ENCODE results near the gene VEGFA.

The VEGFA gene

DNA sequence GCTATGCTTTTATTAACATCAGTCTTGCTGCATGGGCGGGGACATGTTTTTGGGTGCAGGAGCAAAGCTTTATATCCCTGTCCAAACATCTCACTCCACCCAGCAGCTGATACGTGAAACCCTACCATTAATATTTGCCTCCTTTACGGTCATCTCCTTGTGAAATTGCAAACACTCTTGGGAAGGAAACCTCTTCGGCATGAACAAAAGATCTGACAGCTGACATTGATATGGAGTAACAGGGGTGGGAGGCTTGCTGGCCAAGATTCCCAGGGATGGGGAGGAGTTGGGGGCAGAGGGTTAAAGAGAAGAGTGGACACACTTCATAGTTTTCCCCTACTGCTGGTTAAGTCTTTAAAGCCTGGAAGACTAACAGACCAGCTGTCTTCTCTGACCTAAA is 22.2 kb upstream of the VEGFA start:
- Histone ChIP-seq H3K4me1 (ENCODE audit: control insufficient read depth, low read depth, low read length) (peaks cover 7% of the 10 kb centered on the region), H3K4me3 (ENCODE audit: low read length) (no peak overlapping the region), H3K27me3 (ENCODE audit: control insufficient read depth, insufficient read depth, low read length) (no peaks in the 10 kb centered on the region), H3K9me3 (ENCODE audit: control insufficient read depth, low read depth, low read length) (no peaks in the 10 kb centered on the region), H3K9ac (ENCODE audit: low read length) (no peak overlapping the region), H3K27ac (ENCODE audit: low read length) (no peak overlapping the region), H3K36me3 (ENCODE audit: control insufficient read depth, low read depth, low read length) (no peaks in the 10 kb centered on the region)

DNA sequence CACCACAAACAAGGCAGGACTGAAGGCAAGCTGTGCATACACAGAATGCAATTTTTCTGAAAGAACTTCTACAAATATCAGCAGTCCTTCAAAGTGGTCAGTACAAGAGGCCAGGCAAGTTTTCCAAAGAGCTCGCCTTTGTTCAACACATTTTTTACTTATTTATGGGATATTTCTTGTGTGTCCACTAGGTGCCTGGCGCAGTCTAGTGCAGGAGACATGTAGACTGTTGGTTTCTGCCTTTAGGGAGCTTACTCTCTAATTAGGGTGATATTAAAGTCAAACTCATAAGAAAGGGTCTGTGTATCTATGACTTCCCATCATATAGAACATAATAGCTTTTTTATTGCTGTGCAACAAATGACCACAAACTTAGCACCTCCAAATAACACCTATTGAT is 21.2 kb upstream of the VEGFA start:
- Histone ChIP-seq H3K4me3 (ENCODE audit: low read length) (no peak overlapping the region), H3K9me3 (ENCODE audit: control insufficient read depth, low read depth, low read length) (no peaks in the 10 kb centered on the region)

DNA sequence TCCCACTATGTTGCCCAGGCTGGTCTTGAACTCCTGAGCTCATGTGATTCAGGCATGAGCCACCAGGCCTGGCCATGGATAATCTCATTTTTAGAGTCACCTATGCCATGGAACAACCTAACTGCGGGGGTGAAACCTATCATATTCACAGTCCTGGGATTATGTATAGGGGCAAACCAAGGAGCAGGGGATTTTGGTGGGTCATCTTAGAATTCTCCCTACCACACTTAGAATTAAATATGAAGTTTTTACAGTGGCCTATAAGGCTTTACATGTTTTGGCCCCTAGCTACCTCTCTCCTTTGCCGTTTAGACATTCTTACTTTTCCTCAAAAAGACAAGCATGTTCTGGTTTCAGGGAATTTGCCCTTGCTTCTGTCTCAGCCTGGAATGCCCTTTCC is 20.6 kb upstream of the VEGFA start:
- Histone ChIP-seq H3K36me3 (ENCODE audit: control insufficient read depth, low read depth, low read length) (no peaks in the 10 kb centered on the region), H3K4me1 (ENCODE audit: control insufficient read depth, low read depth, low read length) (peaks cover 4% of the 10 kb centered on the region), H3K27ac (ENCODE audit: low read length) (no peak overlapping the region), H3K4me3 (ENCODE audit: low read length) (no peak overlapping the region), H3K9ac (ENCODE audit: low read length) (no peak overlapping the region), H3K27me3 (ENCODE audit: control insufficient read depth, insufficient read depth, low read length) (no peaks in the 10 kb centered on the region), H3K9me3 (ENCODE audit: control insufficient read depth, low read depth, low read length) (no peaks in the 10 kb centered on the region)

More for the DNA sequence above, 21.2 kb upstream of the VEGFA start:
- Histone ChIP-seq H3K36me3 (ENCODE audit: control insufficient read depth, low read depth, low read length) (no peaks in the 10 kb centered on the region), H3K27me3 (ENCODE audit: control insufficient read depth, insufficient read depth, low read length) (no peaks in the 10 kb centered on the region), H3K4me1 (ENCODE audit: control insufficient read depth, low read depth, low read length) (peaks cover 7% of the 10 kb centered on the region), H3K9ac (ENCODE audit: low read length) (no peak overlapping the region), H3K27ac (ENCODE audit: low read length) (no peak overlapping the region)

DNA sequence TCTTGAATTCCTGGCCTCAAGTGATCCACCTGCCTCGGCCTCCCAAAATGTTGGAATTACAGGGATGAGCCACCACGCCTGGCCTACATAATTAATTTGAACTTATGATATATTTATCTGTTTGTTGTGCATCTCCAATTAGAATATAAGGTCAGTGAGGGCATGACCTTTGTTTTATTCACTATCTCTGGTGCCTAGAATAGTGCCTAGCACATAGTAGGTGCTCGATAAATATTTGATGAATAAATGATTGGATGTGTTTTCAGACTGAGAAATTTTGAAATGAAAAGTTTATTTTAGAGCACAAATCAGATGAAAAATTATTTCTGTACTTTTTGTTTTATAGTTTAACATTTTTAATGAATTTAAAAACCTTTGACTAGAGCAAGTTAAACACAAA is 19.4 kb upstream of the VEGFA start:
- no peaks in the 10 kb centered on the region for H3K9me3 ChIP-seq (ENCODE audit: control insufficient read depth, low read depth, low read length)
- H3K4me3 ChIP-seq (ENCODE audit: low read length), result no peak overlapping the region
- no peaks in the 10 kb centered on the region for H3K4me1 ChIP-seq (ENCODE audit: control insufficient read depth, low read depth, low read length)
- H3K36me3 ChIP-seq (ENCODE audit: control insufficient read depth, low read depth, low read length), result no peaks in the 10 kb centered on the region
- H3K27ac ChIP-seq (ENCODE audit: low read length), result no peak overlapping the region
- no peak overlapping the region for H3K9ac ChIP-seq (ENCODE audit: low read length)
- no peaks in the 10 kb centered on the region for H3K27me3 ChIP-seq (ENCODE audit: control insufficient read depth, insufficient read depth, low read length)

DNA sequence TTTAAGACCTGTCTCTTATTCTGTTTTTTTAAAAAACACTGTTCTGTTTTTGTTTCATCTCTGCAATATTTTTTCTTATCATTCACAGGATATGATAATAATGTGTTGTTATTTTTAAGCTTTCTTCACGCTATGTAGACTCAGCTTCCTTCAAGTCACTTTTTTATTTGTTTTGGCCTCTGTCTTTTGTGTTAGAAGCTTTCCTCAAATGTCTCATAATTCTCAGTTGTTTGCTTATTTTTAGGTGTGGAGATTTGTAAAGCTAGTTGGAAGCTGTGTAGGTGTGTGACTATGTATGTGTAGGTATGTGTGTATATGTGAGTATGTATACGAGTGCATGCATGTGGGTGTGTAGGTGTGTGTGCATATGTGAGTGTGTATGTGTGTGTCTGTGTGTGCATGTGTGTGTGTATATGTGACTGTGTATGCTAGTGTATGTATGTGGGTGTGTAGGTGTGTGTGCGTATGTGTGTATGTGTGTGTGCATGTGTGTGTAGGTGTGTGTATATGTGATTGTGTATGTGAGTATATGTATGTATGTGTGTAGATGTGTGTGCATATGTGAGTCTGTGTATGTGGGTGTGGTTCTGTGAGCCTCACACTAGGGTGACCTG is 16.3 kb upstream of the VEGFA start:
- Histone ChIP-seq H3K27me3 (ENCODE audit: control insufficient read depth, insufficient read depth, low read length) (no peaks in the 10 kb centered on the region), H3K4me1 (ENCODE audit: control insufficient read depth, low read depth, low read length) (no peaks in the 10 kb centered on the region), H3K4me3 (ENCODE audit: low read length) (no peak overlapping the region), H3K36me3 (ENCODE audit: control insufficient read depth, low read depth, low read length) (no peaks in the 10 kb centered on the region), H3K9ac (ENCODE audit: low read length) (no peak overlapping the region), H3K27ac (ENCODE audit: low read length) (no peak overlapping the region), H3K9me3 (ENCODE audit: control insufficient read depth, low read depth, low read length) (no peaks in the 10 kb centered on the region)

DNA sequence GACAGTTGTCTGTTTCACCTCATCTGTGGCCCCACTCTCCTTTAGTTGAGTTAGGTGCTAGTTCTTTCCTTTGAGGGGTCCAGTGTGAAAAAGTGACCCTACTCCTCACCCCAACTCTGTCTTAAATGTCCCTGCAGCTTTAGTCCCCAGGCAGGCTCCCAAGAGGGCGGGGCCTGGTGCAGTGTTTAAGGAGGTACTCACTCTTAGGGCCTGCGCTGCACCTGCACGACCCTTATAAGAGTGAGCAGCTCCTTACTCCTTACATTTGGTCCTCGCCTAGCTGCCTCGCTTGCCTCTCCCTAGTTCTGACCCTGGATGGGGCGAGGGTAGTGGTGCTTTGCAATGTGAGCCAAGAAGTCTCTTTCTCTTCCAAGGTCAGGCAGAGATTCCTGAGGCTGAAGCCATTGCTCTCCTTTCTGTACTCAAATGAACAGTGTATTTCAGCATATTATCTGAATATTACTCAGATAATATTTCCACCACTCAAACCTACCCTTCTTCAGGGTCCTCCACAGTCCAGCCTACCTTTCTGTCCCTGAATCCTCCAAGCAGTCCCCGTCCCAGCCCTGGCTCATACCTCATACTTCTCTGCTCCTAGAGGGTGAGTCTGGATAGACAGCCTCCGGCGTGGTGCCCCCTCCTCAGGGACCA is 11.9 kb upstream of the VEGFA start:
- Histone ChIP-seq H3K4me3 (ENCODE audit: low read length) (no peak overlapping the region), H3K9me3 (ENCODE audit: control insufficient read depth, low read depth, low read length) (no peaks in the 10 kb centered on the region), H3K27me3 (ENCODE audit: control insufficient read depth, insufficient read depth, low read length) (no peaks in the 10 kb centered on the region), H3K9ac (ENCODE audit: low read length) (no peak overlapping the region), H3K4me1 (ENCODE audit: control insufficient read depth, low read depth, low read length) (no peaks in the 10 kb centered on the region), H3K36me3 (ENCODE audit: control insufficient read depth, low read depth, low read length) (no peaks in the 10 kb centered on the region), H3K27ac (ENCODE audit: low read length) (no peak overlapping the region)

DNA sequence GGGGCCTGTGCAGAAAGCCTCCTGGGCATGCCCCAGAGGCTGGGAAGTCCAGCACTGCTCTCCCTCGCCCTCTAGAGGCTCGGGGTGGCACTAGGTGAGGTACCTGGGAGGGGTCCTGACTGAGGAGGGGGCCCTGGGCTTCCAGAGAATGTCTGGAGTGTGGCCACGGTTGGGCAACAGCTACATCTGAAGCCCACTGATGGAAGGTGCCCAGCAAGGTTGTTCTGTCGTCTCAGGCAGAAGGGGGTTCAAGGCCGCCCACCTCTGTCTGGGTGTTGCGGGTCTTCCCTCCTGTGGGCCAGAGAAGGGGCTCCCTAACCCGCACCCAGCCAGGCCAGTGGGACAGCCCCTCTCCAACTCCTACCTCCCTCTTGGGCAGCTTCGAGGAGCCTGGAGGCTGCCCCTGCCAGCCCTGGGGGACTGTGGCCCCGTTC is 11.4 kb upstream of the VEGFA start:
- no peaks in the 10 kb centered on the region for H3K9me3 ChIP-seq (ENCODE audit: control insufficient read depth, low read depth, low read length)
- no peak overlapping the region for H3K9ac ChIP-seq (ENCODE audit: low read length)
- no peak overlapping the region for H3K4me3 ChIP-seq (ENCODE audit: low read length)
- H3K27ac ChIP-seq (ENCODE audit: low read length), result no peak overlapping the region
- H3K27me3 ChIP-seq (ENCODE audit: control insufficient read depth, insufficient read depth, low read length), result no peaks in the 10 kb centered on the region
- H3K4me1 ChIP-seq (ENCODE audit: control insufficient read depth, low read depth, low read length), result no peaks in the 10 kb centered on the region
- H3K36me3 ChIP-seq (ENCODE audit: control insufficient read depth, low read depth, low read length), result no peaks in the 10 kb centered on the region

DNA sequence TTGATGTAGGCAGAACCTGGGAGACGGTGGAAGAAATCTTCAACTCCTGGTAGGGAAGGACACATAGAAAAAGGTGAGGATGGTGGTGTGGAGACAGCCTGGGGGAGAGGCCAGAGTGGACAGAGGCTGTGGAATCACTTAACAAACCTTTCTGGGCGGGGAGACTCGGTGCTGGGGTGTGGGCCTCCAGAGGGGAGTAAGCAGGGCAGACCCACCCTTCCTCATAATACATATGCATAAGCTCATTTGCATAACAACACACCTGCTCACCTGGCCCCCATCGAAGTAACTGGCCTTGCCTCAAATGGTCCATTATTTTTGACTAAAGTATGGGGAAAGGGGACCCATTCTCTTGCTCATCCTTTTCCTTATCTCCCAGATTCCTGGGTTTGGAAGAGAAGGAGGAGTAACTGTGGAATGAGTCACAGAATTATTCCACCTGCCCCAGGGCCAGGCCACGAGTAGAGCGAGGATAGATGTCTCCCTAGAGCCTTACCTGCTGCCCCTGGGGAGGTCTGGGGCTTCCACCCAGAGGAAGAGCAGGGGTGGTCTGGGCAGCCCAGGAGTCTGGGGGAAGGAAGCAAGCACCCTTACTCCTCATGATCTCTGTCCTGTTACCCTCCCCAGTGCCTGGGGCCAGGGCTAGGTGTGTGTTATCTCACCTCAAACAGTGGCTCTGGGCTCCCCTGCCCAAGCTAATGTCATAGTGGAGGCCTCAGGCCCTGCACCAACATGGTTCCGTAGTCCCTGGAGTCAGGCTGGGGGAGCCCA is 10.7 kb upstream of the VEGFA start:
- Histone ChIP-seq H3K4me1 (ENCODE audit: control insufficient read depth, low read depth, low read length) (no peaks in the 10 kb centered on the region), H3K27ac (ENCODE audit: low read length) (no peak overlapping the region), H3K4me3 (ENCODE audit: low read length) (no peak overlapping the region)

DNA sequence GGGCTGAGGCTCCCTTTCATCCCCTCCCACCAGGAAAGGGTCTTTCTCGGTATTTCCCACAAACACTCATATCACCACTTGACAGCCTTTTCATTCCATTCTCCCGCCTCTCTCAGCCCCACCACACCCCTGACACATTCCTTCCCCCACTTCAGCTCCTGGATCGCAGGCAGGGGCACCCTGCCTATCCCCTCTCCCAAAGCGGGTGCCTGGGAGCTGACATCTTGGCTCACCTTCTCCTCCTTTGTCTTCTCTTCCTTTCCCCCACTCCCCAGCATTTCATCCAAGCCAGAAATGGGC is 10.2 kb upstream of the VEGFA start:
- Histone ChIP-seq H3K36me3 (ENCODE audit: control insufficient read depth, low read depth, low read length) (no peaks in the 10 kb centered on the region), H3K27ac (ENCODE audit: low read length) (no peak overlapping the region), H3K9me3 (ENCODE audit: control insufficient read depth, low read depth, low read length) (no peaks in the 10 kb centered on the region), H3K4me3 (ENCODE audit: low read length) (no peak overlapping the region), H3K9ac (ENCODE audit: low read length) (no peak overlapping the region), H3K4me1 (ENCODE audit: control insufficient read depth, low read depth, low read length) (no peaks in the 10 kb centered on the region), H3K27me3 (ENCODE audit: control insufficient read depth, insufficient read depth, low read length) (no peaks in the 10 kb centered on the region)

More for the DNA sequence above, 10.7 kb upstream of the VEGFA start:
- no peaks in the 10 kb centered on the region for H3K27me3 ChIP-seq (ENCODE audit: control insufficient read depth, insufficient read depth, low read length)
- no peaks in the 10 kb centered on the region for H3K9me3 ChIP-seq (ENCODE audit: control insufficient read depth, low read depth, low read length)
- no peak overlapping the region for H3K9ac ChIP-seq (ENCODE audit: low read length)
- H3K36me3 ChIP-seq (ENCODE audit: control insufficient read depth, low read depth, low read length), result no peaks in the 10 kb centered on the region

DNA sequence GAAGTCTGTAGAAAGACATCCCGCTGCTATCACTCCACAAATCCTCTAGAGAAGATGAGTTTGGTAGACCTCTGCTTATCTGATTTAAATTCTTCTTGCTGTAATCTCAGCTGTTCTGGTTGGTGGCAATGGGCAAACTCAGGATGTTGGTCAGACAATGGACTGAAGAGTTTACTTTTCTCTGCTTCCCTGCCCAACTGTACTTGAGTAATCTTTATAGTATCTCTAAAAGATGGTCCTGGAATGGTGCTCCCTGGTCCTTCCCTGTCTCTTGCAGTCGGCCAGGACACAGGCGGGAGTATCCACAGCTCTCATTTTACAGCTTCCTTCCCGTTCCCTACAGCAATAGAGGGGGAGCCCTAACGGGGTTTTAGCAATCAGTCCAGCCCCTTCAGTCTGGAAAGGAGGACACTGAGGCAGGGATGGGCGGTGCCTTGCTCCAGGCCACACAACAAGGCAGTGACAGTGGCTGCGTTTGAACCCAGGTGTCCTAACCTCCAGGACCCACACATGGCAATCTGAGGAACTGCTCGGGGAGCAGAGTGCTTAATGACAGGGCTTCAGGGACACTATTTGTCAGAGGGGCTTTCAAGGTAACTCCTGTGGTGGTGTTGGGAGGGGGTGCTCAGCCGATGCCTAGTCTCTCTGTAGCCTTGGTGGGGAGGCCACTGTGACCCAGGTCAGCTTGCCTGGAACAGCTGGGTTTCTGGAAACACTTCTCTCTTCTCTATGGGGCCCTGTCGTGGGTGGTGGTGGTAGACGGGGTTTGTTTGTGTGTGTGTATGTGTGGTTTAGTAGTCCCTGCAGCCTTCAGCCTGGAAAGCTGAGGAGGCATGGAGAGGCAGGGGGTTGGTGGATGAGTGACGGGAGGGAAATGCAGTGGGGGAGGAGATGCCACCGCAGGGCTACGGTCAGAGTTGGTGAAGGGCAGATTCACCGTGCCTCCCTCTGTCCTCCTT is 9.5 kb upstream of the VEGFA start:
- H3K27me3 ChIP-seq (ENCODE audit: control insufficient read depth, insufficient read depth, low read length), result no peaks in the 10 kb centered on the region

DNA sequence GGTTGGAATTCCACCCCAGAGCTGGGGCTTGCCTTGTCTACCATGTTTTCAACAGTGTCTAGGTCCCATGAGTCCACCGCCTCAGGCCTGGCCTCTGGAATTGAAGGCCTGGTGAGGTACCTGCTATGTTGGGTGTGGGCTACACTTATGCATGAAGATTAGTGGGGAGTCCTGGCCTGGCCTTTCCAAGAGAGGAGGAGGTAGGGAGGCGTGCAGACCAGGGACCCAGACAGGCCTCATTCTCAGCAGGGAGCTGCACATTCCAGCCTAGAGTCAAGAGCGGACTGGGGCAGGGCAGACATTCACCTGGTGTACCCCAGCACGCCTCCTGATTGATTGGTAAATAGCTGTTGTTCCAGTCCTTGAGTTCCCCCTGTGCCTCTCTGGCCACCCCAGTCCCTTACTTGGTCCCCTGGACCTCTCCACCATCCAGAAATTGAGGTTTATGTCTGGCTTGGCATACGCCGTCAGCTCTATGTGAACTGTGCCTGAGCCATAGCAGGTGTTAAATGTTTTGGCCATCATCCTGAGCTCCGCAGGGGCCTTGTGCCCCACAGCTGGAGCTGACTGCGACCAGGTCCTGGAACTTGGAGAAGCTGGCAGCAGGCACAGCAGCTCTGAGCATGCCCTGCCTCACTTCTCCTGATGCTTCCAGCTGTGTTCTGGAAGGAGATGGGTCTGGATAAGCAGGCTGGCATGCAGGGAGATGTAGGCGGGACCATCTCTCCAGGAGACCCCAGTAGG is 8.2 kb upstream of the VEGFA start:
- Histone ChIP-seq H3K4me3 (ENCODE audit: low read length) (no peak overlapping the region), H3K27ac (ENCODE audit: low read length) (no peak overlapping the region), H3K4me1 (ENCODE audit: control insufficient read depth, low read depth, low read length) (peaks cover 4% of the 10 kb centered on the region), H3K36me3 (ENCODE audit: control insufficient read depth, low read depth, low read length) (no peaks in the 10 kb centered on the region), H3K9me3 (ENCODE audit: control insufficient read depth, low read depth, low read length) (no peaks in the 10 kb centered on the region), H3K27me3 (ENCODE audit: control insufficient read depth, insufficient read depth, low read length) (no peaks in the 10 kb centered on the region), H3K9ac (ENCODE audit: low read length) (no peak overlapping the region)

More for the DNA sequence above, 9.5 kb upstream of the VEGFA start:
- Histone ChIP-seq H3K9me3 (ENCODE audit: control insufficient read depth, low read depth, low read length) (no peaks in the 10 kb centered on the region), H3K36me3 (ENCODE audit: control insufficient read depth, low read depth, low read length) (no peaks in the 10 kb centered on the region), H3K4me1 (ENCODE audit: control insufficient read depth, low read depth, low read length) (no peaks in the 10 kb centered on the region), H3K4me3 (ENCODE audit: low read length) (no peak overlapping the region), H3K9ac (ENCODE audit: low read length) (no peak overlapping the region), H3K27ac (ENCODE audit: low read length) (no peak overlapping the region)
